ENCODE measurements around the gene LYZL1. TPM values are rescaled to one million over a fixed set of nuclear protein-coding genes. Genes with fewer than 3 reads are reported as not detected.
"Not testable (repeated sequence)": the region's sequence is repeated elsewhere in the genome, so short reads cannot be mapped to it uniquely, and the experiment has no call there.

The LYZL1 gene
- not detected in 2 replicates for total RNA-seq (2014; rRNA removed; shearing (Covaris generic))

- DNase-seq (ENCODE audit: low read depth) = not testable (repeated sequence)
Observed at GRCh38 chr10:29288906-29289305, at the start of gene LYZL1. TSS of gene LYZL1 (plus strand) at chr10:29289070. CDS start at chr10:29291868, 2,798 bp downstream.

DNA sequence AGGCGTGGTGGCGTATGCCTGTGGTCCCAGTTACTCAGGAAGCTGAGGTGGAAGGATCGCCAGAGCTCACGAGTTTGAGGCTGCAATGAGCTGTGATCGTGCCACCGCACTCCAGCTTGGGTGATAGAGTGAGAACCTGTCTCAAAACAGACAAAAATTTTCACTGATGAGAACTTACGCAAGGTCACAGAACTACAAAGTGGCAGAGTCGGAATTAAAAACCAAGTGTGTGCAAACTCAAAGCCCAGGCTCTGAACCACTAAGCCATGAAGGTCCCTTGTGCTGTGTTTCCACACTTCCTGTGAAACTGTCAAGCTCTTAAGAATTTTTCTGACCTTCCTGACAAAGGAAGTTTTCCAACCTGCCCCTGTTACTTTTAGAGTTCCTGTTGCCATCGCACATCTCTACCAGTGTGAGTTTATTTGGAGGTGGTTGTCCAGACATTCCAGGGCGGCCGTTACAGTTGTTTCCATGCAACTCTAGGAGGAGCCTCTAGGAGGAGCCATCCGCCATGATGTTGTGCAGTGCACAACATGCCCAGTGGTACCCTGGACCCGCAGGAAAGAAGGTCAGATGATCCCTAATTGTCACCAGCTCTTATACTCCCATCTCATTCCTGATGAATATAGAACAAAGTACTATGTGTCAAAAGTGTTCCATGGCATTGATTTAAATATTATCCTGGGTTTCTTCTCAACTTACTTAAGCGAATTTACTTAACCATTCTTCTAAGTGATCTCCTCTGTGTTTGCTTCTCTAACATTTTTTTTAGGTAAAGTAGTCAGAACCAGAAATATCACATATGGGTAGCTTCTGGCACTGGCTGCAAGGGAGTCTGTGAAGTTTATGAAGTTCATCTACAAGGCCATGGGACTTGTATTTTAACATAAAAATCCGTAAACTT lies 49.0 kb upstream of the LYZL1 start:
- peak; percentile 66 for DNase-seq (ENCODE audit: low read depth)

DNA sequence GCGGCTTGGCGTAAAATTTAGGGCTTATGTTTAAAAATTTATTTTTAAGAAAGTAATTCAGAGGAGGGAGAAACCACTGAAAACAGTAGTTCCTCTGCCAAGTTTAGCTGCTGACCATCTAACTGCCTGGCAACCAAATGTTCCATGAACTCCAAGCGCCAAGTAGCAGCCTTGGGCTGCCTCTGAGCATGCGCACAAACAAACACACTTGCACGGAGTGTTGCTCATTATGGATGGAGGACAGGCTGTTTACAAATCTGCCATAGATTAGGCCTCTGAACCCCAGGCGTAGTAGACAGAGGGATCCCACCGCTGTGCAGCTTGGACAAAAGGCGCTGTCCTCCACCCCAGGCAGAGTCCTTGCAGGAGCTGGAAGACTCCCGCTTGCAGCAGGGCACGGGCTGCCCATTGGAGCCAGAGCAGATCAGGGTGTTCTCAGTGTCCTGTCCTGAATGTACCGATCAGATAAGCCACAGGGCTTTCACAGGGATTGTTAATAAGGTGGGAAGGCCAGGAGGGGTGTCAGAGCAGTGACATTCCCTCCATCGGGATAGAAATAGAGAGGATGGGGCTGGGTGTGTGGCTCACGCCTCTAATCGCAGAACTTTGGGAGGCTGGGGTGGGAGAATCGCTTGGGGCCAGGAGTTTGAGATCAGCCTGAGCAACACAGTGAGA lies 47.7 kb upstream of the LYZL1 start:
- no peak for DNase-seq (ENCODE audit: low read depth)

GRCh38 chr10:29241925-29242324 lies 46.9 kb upstream of the LYZL1 start:
- DNase-seq (ENCODE audit: low read depth) = no peak

DNA sequence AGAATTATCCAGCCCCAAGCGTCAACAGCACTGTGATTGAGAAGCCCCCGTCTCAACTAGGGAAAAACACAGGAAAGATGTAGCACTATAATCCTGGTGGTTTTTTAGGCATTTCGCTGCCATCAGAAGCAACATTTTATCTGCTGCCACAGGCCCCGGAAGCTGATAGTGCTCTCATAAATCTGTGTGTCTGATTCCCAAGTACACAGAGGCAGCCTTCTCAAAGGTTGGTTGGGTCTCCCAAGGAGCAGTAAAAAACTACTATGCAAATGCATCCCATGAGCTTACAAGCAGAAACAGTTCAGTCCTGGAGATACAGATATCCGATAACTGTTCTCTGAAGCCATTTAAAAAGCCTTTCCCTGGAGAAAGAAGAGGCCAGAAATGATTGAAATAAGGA lies 45.8 kb upstream of the LYZL1 start:
- no peak for DNase-seq (ENCODE audit: low read depth)

DNA sequence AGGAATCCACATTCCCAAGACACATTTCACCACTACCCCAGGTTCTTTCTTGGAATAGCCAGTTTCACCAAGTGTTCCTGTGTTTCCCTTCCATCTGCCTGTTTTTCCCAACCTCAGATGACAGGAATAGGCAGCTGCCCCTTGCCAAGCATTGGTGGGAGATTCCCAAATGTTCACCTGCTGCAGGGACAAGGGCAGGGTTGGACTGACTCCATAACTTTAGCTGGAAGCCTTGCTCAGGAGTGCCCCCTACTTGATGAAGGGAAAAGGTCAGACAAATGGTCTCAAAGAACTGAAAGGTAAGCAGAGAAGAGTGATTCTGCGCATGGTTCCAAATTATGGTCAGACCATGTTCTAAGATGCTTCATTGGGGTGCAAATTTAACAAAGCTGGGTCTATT lies 45.1 kb upstream of the LYZL1 start:
- DNase-seq (ENCODE audit: low read depth) = peak; percentile 35

GRCh38 chr10:29244978-29245377 lies 43.9 kb upstream of the LYZL1 start:
- DNase-seq (ENCODE audit: low read depth) = no peak

GRCh38 chr10:29245476-29245875 lies 43.4 kb upstream of the LYZL1 start:
- DNase-seq (ENCODE audit: low read depth) = peak; percentile 60

GRCh38 chr10:29246449-29246848 lies 42.4 kb upstream of the LYZL1 start:
- DNase-seq (ENCODE audit: low read depth) = no peak

- peak; percentile 54 for DNase-seq (ENCODE audit: low read depth)
Observed at GRCh38 chr10:29248158-29248557, 40.7 kb upstream of the LYZL1 start.

- DNase-seq (ENCODE audit: low read depth) = peak; percentile 44
Observed at GRCh38 chr10:29249018-29249417, 39.9 kb upstream of the LYZL1 start.

GRCh38 chr10:29250066-29250465 lies 38.8 kb upstream of the LYZL1 start:
- no peak for DNase-seq (ENCODE audit: low read depth)

GRCh38 chr10:29252811-29253689 lies 35.8 kb upstream of the LYZL1 start:
- no peak for DNase-seq (ENCODE audit: low read depth)

DNA sequence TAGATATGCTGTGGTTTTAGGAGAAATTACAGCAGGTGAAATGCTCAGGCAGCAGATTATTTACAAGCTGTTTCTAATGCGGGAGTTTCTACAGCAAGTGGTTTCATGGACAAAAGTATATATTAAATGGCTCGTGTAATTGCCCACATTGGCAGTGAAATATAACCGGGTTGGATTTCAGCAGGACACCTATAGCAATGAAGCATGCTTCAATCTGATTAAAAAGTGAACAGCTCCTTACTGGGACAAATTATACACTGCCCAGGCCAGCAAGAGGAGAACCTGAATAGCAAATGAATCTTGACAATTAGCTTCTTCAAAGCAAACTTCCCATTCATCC lies 35.2 kb upstream of the LYZL1 start:
- peak; percentile 48 for DNase-seq (ENCODE audit: low read depth)

DNA sequence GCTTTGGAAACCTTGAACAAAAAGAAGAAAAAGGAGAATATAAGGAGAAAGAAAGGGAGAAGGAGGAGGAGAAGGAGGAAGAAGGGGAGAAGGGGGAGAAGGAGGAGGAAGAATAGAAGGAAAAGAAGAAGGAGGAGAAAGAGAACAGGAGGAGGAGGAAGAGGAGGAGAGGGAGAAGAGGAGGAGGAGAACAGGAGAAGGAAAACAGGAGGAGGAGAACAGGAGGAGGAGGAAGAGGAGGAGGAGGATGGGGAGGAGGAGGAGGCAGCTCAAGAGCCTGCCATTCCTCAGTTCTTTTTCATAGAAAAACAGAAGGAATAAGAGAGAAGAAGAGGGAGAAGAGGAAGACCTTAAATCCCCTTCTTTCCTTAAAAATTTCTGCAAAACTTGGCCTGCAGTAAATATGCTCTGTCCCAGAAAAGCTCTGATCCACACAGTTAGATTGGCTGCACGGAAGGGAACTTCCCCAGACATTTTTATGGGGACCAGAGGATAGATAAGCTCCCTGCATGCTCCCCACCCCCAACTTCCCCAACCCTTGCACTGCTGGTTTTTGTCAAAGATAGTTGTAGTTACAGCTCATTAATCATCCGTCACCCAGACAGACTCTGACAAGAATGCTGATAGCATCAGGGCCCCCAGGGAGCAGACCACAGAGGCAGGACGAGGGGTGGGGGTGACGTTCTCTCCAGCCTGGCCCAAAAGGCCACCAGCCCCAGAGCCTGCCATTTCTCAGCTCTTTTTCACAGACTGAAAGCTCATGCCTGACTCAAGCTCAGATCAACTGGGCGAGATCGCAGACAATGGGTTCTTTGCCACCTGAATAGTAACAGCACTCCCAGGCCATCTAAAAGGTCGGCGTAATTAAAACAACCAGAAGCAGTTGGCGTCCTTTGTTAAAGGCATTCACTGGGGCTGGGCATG lies 34.5 kb upstream of the LYZL1 start:
- peak; percentile 97 for DNase-seq (ENCODE audit: low read depth)

DNA sequence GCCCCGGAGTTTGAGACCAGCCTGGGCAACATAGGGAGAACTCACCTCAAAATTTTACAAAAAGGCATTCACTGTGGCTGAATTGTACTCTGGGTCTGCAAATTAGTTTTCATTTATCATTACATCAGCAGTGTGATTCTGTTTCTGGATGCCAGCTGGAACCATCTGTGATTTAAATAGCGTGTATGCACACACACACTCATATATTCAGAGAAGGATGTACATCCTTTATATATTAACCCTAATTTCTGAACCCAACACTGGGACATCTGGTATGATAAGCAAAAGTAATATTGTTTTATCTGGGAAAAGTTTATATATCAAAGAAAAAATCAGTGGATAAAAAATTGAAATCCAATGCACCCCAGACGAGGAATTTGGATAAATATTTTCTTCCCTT lies 33.8 kb upstream of the LYZL1 start:
- DNase-seq (ENCODE audit: low read depth) = no peak

DNA sequence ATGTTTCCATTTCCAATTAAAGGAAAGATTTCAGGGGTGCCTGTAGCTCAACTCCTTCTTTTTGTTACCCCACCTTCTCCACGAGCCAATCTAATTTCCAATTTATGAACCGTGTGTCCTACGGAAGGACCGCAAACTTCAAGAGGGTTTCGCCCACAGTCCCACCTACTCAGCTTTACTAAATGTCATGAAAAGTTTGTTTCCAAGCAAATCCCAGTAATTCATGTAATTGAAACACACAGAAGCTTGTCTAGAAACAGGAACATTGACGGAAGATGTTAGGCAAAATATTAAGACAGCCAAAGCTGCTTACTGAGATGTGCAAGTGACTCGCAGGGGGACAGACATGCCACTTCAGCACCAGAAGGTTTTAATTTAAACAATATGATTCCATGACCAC lies 32.9 kb upstream of the LYZL1 start:
- peak; percentile 70 for DNase-seq (ENCODE audit: low read depth)

GRCh38 chr10:29256586-29256985 lies 32.3 kb upstream of the LYZL1 start:
- DNase-seq (ENCODE audit: low read depth) = no peak

GRCh38 chr10:29257106-29257783 lies 31.6 kb upstream of the LYZL1 start:
- peak; percentile 97 for DNase-seq (ENCODE audit: low read depth)

GRCh38 chr10:29257784-29258135 lies 31.1 kb upstream of the LYZL1 start:
- DNase-seq (ENCODE audit: low read depth) = no peak

- DNase-seq (ENCODE audit: low read depth) = no peak
Observed at GRCh38 chr10:29259498-29259897, 29.4 kb upstream of the LYZL1 start.

Measured in RPMI7951 (cell line).